AG20443 (cell line): ENCODE data around the gene DPCD.
A peak's percentile ranks its signal among the peaks of the same experiment; 100 is the strongest.
"Not testable (repeated sequence)": the region's sequence is repeated elsewhere in the genome, so short reads cannot be mapped to it uniquely, and the experiment has no call there.

Source experiments
- DNase-seq: peaks from one replicate; pipeline ENCODE4 v3.0.0; 2012; ENCODE audit warnings: low spot score, mixed read lengths

Gene DPCD

DNA sequence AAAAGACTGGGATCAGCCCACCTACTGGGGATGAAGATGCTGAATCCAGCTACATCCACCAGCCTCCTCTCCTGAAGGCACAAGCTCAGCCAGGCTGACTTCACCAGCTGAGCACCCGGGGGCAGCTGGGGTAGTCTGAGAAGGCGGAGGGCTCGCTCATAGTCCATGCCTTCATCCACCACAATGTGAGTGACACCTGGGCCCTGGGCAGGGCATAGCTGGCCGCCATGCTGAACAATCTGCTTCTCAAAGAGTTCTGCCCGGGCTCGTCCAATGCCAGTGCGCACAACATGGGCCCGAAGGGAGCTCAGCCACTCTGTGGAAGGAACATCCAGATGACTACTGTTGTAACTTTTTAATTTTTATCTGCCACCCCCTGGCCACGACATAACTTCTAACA, 2.3 kb upstream of the DPCD start:
- DNase-seq: no peak

DNA sequence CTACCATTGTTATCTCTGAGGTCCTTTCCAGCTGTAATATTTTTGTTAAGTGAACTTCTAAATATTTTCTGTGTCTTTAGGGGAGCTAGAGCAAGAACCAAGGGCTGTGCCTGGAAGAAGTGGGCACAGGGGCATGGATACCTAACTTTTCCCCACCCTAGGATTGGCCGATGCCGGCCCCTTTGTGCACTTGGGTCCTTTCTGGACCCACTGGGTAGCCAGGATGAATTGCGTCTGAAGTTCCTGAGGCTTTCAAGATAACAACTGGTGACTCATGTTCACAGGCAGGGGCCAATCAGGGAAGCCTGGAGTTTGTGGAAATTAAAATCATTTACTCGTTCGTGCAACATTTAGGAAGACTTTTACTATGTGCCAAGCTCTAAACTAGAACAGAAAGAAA, 758 bp downstream of the DPCD start:
- DNase-seq: peak; percentile 45

DNA sequence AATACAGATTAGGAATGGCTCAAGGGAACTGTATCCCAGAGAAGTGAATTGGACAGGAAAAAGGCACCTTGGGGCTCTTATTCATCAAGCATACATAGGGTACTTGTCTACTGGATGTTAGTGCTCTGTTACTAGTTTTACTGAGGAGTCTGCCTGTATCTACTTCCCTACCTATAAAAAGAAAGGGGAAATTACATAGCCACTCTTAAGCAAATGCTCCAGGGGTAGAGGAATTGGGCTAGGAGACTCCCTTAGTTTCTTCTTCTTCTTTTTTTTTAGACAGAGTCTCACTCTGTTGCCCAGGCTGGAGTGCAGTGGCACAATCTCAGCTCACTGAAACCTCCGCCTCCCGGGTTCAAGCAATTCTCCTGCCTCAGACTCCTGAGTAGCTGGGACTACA, 5.2 kb downstream of the DPCD start:
- DNase-seq: not testable (repeated sequence)

DNA sequence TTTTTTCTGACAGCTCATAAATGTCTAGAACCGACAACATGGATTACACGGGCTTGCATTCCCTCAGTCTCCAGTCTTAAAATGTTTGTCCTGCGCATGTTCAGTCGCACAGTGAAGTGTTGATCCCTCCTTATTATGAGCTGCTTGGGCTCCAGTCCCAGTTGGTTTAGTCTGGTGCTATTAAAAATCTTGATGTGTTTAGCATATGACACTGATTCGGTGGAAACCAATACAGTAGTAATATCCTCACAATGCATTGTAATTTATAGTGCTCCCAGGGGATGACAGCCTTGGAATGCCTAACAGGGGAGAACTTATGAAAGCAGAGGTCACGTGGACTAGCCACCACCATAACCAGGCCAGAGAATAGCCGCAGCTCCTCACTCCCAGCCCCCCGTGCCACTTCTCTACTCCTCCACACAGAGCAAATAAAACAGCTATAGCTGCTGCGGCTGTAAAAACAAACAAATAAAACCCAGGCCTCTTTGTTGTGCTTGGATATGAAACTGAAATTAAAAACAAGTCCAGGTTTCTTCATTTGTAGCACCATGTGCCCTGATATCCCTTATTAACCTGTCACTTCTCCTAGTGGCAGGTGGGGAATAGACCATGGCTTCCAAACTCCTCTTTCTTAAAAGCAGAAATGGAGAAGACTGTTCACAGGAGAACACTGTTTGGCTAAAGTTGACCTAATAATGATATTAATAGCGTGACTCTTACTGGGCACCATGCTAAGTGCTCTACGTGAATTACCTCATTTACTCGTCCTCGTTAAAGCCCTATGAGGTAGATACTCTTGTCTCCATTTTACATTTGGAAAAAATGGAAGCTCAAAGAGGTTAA, 7.7 kb downstream of the DPCD start:
- DNase-seq: no peak

DNA sequence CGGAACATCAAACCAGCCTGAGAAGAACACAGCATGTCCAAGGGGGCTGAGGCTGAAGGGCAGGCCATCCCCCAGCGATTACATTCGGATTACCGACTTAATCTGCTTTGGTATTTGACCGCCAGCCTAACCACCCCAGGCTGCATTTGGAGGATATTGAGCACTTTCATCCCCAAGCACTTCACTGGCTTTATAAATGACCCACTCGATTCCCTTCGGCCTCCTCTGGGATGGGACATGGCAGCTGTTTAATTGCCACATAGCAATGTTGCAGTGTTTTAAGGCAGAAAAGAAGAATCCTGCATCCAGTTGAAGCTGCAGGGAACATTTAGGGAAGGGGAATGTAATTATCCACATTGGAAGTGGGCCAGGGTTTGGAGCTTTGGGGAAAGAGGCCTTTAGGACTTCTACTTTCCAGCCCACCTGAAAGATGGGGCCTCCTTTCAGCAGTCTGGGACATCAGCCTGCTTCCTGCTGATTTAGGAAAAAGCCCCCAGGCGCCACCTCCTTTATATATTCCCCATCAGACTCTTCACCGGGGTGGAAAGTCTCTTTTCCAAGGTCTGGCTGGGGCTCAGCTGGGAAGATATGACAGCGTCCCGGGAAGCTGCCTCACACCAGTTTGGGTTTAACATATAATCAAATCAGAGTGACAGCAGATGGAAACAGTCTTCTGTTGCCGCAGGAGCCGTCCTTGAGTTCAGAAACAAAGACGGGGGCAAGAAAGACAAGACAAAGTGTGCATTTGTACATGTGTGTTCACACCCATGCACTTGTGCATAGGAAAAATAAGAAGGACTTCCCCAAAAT, 9.2 kb downstream of the DPCD start:
- DNase-seq: no peak

DNA sequence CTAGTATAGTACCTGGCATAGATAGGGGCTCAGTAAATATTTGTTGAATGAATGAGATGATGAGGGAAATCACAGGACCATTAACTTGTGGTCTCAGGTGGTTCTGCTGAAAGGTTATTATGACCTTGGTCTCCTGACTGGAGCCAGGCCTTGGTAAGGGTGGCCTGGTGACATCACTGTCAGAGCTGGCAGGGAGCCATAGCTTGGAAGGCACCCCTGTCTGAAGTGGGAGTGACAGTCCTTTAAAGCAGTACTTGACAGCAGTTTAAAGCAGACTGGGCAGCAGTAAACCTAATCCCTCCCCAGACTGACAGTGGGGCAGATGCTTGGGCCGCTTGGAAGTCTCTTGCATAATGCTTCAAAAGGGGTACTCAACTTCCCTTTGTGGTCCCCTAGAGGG, 13.4 kb downstream of the DPCD start:
- DNase-seq: no peak

DNA sequence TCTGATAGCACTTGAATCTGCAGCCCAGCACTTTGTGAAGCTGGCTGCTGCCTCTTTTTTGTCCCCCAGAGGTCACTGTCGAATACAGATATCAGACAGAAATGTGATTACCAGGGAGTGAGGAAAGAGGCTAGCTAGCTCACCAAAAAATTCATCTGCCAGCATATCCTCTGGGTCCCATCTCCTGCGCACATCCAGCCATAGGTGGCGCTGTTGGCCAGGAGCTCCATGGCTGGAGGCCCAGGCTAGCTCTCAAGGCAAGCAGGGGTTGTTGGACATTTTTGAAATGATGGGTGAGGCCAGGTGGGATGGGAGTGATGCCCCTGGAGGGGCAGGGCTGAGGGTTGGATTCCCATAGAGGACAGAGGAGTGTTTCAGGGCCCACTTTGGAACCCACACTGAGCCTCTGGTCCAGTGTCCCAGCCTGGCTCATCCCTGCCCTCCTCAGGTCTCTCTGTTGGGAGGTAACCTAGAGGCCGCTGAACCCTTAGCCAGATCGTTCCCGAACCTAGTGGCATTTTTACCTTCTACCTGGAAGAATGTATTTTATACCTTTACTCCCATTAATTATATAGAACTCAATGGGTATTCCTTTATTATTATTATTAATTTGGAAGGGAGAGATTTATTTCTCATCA, 14.8 kb downstream of the DPCD start:
- peak; percentile 91 for DNase-seq

DNA sequence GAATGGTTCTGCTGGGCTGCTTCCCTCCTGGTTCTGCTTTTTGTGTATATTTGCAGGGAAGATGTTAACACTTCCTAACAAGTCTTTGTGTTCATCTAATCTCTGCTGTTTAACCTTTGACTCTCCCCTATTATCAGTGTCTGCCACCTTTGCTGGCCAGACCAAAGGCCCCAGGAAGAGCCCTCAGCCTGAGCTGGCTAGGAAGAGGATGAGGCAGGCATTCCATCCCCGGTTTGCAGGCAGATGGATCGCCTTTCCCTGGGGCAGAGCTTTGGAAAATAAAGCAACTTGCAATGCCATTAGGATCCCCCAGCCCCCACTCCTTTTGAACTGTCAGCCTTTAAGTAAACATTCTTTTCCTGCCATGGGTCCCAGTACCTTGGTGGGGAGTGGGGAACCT, 19.0 kb downstream of the DPCD start:
- DNase-seq: no peak

DNA sequence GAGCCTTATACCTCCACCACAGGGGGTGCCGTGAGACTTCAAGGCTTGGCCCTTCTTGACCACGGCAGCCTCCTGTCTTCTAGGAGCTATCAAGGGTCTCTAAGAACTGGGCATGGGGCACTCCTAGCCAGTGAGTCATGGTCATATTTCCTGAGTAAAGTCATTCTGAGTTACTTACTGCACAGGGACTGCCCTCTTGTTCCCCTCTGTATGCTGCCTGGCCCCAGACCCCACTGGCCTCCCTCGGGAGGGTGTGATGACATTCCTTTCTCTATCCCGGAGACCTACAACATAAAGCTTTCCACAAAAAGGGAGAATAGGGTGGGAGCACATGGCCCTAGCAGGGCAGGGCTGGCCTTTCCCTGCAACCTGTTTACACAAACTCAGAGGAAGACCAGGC, 21.4 kb downstream of the DPCD start:
- no peak for DNase-seq

DNA sequence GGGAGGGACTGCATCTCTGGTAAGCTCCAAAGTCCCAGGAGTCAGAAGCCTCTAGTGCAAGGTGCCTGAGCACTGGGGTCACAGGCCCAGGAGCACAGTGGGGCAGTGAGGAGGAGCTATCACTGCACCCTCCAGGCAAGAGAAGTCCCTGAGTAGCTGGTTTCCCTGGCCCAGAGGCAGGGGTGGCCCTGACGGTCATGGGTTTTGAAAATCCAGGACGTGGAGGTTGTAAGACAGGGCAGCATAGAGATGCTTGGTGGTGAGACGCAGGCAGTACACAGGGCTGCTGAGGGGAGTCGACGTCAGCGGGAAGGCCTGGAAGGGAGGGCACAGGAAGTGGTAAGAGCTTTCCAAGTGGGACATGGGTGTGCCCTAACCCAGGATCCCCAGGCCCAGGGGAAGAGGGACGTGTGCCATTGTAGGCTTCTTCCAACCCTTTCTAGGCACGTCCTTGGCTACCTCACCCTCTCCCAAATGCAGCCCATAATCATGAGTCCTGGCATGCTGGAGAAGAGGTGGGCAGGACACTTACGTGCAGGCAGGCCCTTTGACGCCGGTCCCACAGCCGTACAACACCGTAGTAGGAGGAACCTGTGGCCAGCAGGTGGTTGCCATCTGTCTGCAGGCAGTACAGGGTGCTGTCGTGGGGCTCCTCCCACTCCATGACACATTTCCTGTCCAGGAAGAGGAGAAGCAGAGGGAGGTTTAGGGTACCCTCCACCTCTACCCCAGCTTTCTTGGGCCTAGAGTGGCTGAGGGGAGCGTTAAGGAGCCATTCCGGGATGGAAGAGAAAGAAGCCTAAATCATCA, 23.2 kb downstream of the DPCD start:
- peak; percentile 44 for DNase-seq

DNA sequence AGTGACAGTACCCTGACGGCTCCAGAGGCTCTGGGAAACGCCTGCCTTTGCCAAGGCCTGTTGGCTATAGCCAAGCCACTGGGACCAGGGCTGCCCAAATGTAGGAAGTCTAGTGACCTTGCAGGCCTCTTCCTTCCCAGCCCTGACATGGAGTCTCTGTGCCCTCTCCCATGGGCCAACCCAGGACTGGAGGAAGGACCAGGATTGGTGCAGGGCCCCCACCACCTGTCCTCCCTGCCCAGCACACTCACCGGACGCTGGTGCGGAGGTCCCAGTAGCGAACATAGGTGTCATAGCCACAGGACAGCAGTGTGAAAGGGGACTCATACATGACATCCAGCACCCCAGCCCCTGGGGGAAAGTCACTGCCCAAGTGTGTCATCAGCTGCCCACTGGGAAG, 24.0 kb downstream of the DPCD start:
- no peak for DNase-seq

DNA sequence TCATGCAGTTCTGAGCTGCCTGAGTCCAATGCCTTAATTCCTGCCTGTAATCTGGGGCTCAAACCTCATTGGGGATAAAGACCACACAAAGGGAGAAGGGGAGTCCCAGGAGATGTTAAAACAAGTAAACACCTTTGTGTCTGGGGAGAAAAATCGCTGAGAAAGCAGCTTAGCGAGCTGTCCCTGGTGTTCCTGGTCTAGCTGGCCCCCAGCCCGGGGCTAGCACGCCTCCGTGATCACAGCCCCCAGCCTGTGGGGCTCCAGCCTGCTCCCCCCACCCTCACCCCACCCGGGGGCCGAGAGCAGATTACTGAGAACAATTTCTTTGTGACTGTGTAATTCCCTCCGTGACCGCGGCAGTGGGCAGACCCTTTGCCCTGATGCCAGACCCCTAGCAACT, 24.8 kb downstream of the DPCD start:
- DNase-seq: no peak

DNA sequence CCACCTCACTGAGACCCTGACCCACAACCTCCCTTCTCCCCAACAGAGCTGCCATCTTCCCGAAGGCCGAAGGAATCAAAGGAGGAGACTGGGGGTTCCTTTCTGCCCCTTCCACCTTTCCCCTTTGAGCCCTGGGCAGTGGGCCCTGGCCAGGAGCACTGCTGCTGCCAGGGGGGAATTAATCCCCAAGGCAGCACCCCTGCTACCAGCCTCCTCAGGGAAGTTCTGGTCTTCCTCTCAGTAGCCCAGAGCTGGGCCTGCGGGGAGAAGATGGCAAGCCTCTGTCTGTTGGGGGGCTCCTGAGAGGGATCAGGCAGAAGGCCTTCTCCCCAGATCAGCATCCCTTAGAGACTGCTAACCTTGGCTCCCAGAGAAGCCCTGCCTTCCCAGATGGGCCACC, 25.5 kb downstream of the DPCD start:
- no peak for DNase-seq

DNA sequence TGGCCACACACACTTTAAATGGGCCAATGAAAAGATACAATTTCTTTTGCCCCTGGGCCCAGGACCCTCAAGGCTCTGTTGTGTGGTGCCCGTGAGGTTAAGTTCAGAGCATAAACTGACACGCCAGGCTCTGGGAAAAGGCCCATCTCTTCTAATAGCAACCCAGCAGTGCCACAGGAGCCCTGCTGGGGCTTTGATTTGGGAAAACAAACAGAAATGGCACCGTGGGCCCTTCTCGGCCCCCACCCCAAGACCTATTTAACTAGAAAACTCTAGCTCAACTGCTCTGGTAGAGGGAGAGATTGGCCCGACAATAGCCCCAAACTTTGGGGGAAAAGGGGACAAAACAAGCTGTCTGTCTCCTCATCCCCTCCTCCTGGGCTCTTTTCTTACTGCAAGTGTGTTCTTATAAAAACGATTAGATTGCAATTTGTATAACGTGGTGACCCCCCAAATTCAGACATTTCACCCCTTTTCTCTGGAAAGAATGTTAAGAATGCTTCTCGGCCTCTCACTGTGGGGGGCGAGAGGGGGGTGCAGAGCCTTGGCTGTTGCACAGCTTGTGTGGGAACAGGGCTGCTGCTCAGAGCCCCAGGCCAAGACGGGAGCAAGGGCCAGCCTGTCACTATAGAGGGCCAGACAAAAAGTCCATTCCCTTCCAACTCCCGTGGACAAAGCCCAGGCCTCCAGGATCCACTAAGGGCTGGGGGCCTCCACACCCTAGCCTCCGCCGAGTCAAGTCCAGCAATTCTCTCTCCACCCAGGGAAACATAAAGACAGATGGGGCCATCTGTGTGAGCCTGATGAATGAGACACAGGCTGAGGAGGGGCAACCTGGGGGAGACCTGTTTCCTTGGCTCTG, 26.8 kb downstream of the DPCD start:
- DNase-seq: no peak

DNA sequence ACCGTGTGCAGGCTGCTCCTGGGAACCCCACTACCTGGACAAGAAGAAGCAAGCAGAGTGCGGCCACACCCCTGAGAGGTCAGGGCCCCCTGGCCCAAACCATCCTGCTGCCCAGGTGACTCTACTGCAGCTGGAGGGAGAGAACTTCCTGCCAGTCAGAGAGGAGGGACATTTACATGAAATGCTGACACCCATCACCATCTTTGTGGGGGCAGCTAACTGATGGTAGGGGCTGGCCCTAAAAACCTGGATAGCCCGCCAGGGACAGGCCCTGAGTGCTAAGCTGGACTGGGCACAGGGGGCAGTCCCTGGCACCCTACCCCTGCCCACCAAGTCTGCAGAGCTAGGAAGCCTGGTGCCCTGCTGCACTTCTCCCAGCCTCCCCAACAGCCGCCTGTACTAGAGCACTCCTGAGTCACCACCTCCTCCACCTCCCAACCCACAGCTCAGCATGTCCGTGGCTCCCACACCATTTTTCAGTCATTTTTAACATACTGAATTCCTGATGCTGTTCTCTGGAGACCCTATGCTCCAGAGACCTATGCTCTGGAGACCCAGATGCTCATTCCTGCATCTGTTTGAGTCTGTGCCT, 27.5 kb downstream of the DPCD start:
- DNase-seq: no peak

DNA sequence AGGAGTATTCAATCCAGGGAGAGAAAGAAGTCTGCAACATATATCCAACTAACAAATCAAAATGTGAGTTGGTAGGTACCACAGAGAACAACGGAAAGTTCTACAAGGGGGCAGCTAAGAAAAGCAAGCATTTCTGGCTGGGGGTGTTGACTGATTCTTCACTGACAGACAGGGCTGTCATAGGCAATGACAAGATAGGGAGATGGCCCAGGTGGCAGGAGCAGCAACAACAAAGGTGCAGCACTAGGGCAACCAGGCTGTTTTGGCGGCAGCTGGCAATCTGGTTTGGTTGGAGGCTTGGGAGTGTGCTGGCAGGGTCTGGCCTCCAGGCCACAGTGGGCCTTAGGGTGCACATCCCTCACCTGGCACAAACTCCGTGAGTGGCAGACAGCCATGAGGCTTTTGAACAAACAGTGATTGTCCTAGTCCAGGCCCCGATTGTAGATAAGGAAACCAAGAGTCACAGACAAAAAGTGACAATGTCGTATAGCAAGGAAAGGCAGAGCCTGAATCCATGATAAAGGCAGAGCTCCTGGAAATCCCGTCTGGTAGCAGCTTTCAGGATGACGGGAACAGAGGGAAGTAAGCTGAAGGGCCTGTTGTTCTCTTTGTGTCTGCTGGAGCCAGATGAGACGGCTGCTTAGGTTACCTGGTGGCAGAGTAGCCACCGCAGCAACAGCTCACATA, 28.4 kb downstream of the DPCD start:
- no peak for DNase-seq

DNA sequence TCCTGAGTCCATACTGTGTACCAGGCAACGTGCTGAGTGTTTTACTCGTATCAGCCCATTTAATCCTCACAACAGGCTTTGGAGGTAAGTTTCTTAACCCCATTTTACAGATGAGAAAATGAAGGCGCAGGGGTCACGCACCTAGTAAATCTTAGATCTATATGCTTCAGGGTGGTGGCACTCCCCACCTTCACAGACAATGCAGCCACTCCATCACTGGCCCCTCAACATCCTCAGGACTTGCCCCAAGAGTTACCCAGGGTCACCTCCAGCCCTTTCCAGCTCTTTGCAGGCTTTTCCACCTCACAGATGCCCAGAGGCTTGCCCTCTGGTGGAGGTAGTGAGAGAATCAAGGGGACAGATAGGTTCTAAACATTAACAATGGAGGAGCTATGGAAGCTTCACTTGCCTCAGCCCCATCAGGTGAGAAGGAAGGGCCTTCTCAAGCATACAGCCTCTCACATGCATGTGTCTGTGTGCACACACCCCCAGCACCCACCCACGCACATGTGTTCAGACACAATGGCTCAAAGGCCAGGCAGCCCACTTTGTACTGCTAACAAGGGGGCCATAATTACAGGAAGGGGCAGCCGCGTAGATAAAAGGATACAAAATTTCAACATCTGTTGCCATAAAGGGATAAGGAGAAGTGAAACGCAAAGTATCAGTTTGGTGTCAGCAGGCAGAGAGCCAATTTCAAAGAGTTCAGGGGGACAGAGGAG, 29.1 kb downstream of the DPCD start:
- DNase-seq: no peak

DNA sequence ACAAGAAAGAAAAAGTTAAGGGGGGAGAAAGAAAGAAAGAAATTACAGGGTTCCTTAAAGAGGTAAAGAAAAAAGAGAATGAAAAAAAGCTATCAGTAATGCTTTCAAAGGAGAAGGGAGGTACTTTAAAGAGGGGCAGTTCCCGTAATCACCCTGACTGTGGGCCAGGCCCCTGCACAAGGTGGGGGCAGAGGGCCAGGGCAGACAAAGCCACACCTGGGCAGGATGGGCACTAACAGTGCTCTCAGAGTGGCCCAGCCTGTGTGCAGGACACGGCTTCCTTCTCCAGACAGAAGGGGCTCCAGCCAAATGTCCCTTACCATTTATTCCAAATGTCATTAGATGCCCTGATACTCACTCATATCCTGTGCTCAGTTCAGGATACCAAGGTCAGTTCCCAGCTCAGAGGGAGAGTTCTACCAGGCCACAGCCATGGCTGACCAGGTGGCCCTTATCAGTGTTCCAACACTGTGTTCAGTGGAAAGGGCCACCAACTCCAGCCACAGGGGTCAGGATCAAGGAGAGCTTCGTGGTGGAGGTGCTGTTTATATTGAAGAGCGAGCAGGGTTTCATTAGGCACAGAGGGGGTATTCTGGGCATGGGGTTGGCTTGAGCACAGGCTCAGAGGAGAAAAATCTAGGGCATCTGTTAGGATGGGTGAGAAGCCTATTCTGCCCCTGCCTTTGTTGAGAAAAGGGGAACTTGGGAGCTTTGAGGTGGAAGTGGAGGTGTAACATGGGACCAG, 29.9 kb downstream of the DPCD start:
- no peak for DNase-seq

DNA sequence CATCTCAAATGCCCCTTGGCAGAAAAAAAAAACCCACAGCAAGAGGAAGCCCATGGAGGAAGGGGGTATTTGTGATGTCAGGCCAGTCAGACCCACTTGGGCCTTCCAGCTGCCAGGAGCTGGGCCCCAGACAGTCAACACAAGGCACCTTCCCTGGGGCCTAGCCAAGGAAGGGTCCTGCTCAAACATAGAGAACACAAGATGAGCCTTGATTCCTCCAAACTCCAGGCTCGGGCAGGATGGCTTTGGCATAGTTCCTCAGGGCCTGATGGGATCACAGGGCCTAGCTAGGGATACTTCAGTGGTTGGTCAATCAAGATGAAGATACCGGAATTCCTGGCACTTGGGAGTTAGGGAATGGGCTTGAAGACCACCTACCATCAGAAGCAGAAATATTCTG, 30.8 kb downstream of the DPCD start:
- no peak for DNase-seq
